Upper lobe of right lung (tissue), 1 donor: ENCODE measurements around the gene DELE1. TPM values are rescaled to one million over a fixed set of nuclear protein-coding genes. Genes with fewer than 3 reads are reported as not detected.

Experiments
- ATAC-seq: fragments of 200-7000 bp; cut with Tn5 transposase; one replicate; pipeline ENCODE4 v1.9.1; 2020; ENCODE audit warnings: mild to moderate bottlenecking, moderate library complexity
- DNase-seq: peaks from one replicate; pipeline ENCODE4 v3.0.0-alpha.2; 2020
- H3K27ac ChIP-seq: fragments of 200-600 bp; one replicate; pipeline ENCODE4 v1.8.0; 2022
- H3K27me3 ChIP-seq: fragments of 200-600 bp; one replicate; pipeline ENCODE4 v1.8.0; 2022; ENCODE audit warnings: mild to moderate bottlenecking
- H3K36me3 ChIP-seq: fragments of 200-600 bp; one replicate; pipeline ENCODE4 v1.8.0; 2022
- H3K4me1 ChIP-seq: fragments of 200-600 bp; one replicate; pipeline ENCODE4 v1.8.0; 2022
- H3K4me3 ChIP-seq: fragments of 200-600 bp; one replicate; pipeline ENCODE4 v1.8.0; 2022; ENCODE audit warnings: mild to moderate bottlenecking
- H3K9me3 ChIP-seq: fragments of 200-600 bp; one replicate; pipeline ENCODE4 v1.8.0; 2022
- intact Hi-C: fragments of 100-400 bp; cut with DNase I; formaldehyde crosslinking; loops from one replicate; pipeline ENCODE4 v1.11.0; 2022
- total RNA-seq: library from RNA; stranded (reverse); fragmentation: NEBNext Ultra II Directional; extraction: Animal tissue kit (Norgen Biotek cat#: 25700); gene quantifications from one replicate; pipeline ENCODE4 v1.2.1, GENCODE V29; 2021
- TF ChIP-seq, protein P1 (sequence below): fragments of 200-600 bp; IDR thresholded peaks from one replicate; pipeline ENCODE4 v1.8.0; 2022; ENCODE audit warnings: antibody characterized with exemption
- donor health status: DM: no; HTN: yes; CAD: no; lungs with severe emphysema.

DELE1 gene
- total RNA-seq, 1 donor from 2014 or later: 83.3 TPM

DNA sequence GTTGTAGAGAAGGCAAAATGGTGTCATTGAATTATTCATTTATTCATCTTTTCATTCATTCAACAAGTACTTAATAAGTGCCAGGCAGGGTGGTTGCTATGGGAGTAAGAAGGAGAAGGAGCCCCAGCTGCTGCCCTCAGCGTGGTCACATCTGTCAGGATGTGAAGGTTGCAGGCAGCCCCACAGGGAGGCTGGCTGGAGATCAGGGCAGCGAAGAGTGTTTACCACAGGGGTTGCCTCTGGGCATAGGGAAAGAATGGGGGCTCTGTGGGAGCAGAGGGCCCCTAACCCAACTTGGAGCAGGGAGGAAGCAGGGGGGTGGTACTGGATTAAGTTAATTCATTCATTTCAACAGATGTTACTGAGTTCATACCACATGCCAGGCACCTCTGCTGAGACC is 28.3 kb downstream of the DELE1 start:
- Histone ChIP-seq H3K4me3 (peak overlapping the region; percentile 2), H3K36me3 (no peaks in the 10 kb centered on the region), H3K27me3 (no peaks in the 10 kb centered on the region), H3K27ac (peak overlapping the region; percentile 27), H3K9me3 (no peaks in the 10 kb centered on the region), H3K4me1 (peaks cover 17% of the 10 kb centered on the region)
- intact Hi-C loops: no loop called here
- DNase-seq (no peak), ATAC-seq (no peak)
- TF ChIP-seq, protein P1, sequence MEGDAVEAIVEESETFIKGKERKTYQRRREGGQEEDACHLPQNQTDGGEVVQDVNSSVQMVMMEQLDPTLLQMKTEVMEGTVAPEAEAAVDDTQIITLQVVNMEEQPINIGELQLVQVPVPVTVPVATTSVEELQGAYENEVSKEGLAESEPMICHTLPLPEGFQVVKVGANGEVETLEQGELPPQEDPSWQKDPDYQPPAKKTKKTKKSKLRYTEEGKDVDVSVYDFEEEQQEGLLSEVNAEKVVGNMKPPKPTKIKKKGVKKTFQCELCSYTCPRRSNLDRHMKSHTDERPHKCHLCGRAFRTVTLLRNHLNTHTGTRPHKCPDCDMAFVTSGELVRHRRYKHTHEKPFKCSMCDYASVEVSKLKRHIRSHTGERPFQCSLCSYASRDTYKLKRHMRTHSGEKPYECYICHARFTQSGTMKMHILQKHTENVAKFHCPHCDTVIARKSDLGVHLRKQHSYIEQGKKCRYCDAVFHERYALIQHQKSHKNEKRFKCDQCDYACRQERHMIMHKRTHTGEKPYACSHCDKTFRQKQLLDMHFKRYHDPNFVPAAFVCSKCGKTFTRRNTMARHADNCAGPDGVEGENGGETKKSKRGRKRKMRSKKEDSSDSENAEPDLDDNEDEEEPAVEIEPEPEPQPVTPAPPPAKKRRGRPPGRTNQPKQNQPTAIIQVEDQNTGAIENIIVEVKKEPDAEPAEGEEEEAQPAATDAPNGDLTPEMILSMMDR: no peak

DNA sequence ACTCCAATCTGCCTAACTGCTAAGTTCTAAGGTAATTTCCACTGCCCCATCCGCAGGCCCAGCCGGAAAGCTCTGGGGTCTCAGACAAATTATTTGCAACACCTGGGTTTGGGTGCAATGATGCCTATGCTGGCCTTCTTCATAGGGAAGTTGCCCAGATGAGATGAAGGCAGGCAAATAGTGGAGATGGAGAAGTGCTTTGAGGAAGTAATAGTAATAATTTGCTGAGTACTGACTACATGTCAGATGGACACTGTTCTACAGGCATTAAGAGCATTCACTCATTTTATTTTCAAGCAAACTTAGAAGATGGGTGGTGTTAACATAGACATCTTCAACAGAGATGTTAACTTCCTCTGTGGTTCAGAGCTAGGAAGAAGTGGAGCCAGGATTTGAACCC is 30.5 kb downstream of the DELE1 start:
- Histone ChIP-seq H3K9me3 (no peaks in the 10 kb centered on the region), H3K4me3 (peak overlapping the region; percentile 36), H3K4me1 (peaks cover 33% of the 10 kb centered on the region), H3K36me3 (no peaks in the 10 kb centered on the region), H3K27me3 (no peaks in the 10 kb centered on the region), H3K27ac (no peak overlapping the region)
- peak; percentile 19 for ATAC-seq
- TF ChIP-seq, protein P1: no peak
- intact Hi-C loops: no loop called here
- no peak for DNase-seq

DNA sequence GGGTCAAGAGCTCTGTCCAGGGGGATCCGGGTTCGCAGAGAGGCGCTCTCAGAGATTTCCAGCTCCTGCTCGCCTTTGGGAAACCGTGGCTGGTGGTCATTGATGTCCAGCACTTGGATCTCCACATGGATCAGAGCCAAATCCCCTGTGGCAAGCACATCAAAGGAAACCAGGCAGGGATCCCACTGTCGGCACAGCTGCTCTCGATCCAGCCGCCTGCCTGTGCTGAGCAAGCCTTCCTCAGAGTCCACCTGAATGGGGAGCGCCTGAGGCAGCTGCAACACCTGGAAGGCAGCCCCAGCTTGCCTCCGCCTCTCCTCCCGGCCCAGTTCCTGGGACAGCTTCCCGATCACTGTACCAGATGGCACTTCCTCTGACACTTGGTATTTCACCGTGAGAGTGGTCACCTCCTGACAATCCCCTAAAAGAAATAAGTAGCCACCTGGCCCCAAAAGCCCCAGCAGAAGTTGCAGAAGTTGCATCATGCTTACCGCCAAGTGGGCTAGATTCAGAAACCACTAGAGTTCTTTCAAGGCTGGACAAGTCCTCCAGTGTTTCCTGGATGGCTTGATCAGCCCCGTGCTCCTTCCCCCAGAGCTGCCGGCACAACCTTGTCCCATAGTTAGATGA is 33.8 kb downstream of the DELE1 start:
- intact Hi-C loops: no loop called here
- H3K4me1 ChIP-seq: peaks cover 20% of the 10 kb centered on the region
- peak overlapping the region; percentile 78 for H3K27ac ChIP-seq
- ATAC-seq: no peak
- DNase-seq: no peak
- no peaks in the 10 kb centered on the region for H3K9me3 ChIP-seq
- TF ChIP-seq, protein P1: no peak
- no peaks in the 10 kb centered on the region for H3K36me3 ChIP-seq
- H3K27me3 ChIP-seq: no peaks in the 10 kb centered on the region
- H3K4me3 ChIP-seq: peak overlapping the region; percentile 30

DNA sequence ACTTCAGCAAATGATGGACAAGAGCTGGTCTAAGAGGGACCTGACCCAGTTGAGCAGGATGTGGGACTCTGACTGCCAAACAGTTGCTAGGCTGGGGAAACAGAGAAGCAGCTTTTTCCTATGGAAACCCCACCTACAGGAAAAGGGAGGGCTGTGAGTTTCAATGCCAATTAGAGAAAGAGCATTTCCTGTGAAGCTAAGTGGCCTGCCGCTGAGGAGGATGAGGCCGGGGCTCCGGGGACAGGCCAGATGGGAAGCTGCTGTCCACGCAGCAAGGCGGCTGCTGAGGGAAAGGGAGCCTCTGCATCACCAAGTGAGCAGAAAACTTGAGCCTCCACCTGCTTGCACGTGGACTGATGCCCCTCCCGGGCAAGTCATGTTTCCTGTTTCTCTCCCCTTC is 34.4 kb downstream of the DELE1 start, which contains the start of gene PCDH12:
Gene PCDH12, minus strand, starts transcription at position 90 of the 400 bp plus-strand sequence. CDS start 351 bp downstream, outside the sequence.
- Histone ChIP-seq H3K4me1 (peaks cover 20% of the 10 kb centered on the region), H3K9me3 (no peaks in the 10 kb centered on the region), H3K4me3 (peak within 1 kb of the TSS; percentile 30), H3K27me3 (no peaks in the 10 kb centered on the region), H3K27ac (peak within 1 kb of the TSS; percentile 78), H3K36me3 (no peaks in the 10 kb centered on the region)
- ATAC-seq (peak; percentile 29), DNase-seq (no peak)
- intact Hi-C loops: no loop called here
- TF ChIP-seq, protein P1: peak; percentile 16

DNA sequence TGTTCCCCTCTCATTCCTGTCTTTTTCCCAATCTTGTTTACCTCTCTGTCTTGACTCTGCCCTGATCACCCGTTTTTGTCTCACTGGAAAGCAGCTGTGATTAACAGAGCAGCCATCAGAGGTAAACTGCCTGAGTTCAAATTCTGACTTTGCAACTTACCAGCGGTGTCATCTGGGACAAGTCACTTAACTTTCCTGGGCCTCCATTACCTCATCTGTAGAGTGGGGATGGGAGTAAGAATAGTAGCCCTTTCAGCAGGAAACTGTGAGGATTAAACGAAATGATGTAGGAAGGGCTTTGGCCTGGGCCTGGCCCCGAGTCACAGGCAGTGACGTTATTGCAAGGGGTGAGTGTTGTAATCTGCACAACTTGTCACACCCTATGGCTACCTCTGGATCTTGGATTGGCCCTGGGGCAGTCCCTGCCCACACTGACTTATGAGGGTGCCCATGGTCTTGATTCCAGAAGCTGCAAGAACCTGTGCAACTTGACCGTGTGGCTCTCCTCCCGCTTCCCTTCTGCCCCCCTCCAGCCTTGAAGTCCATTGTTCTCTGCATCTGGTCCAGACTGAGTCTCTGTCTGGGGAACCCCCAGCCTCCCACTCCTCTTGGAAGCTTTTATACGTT is 35.0 kb downstream of the DELE1 start:
- Histone ChIP-seq H3K27me3 (no peaks in the 10 kb centered on the region), H3K4me3 (peak overlapping the region; percentile 30), H3K36me3 (no peaks in the 10 kb centered on the region), H3K4me1 (peaks cover 20% of the 10 kb centered on the region), H3K9me3 (no peaks in the 10 kb centered on the region), H3K27ac (peak overlapping the region; percentile 65)
- peak; percentile 49 for ATAC-seq
- no peak for DNase-seq
- TF ChIP-seq, protein P1: no peak
- intact Hi-C loops: no loop called here
